Stimulated activated CD4-positive, alpha-beta T cell treated with anti-CD3 and anti-CD28 coated beads, Interleukin-15, amount 100 ng/mL, for 24 hours (primary cell): Measurements from ENCODE around the gene POMC.
"Not testable (repeated sequence)": the region's sequence is repeated elsewhere in the genome, so short reads cannot be mapped to it uniquely, and the experiment has no call there.

Experiments used
- DNase-seq: peaks from one replicate; pipeline ENCODE4 v3.0.0-alpha.2; 2020

Gene POMC

DNA sequence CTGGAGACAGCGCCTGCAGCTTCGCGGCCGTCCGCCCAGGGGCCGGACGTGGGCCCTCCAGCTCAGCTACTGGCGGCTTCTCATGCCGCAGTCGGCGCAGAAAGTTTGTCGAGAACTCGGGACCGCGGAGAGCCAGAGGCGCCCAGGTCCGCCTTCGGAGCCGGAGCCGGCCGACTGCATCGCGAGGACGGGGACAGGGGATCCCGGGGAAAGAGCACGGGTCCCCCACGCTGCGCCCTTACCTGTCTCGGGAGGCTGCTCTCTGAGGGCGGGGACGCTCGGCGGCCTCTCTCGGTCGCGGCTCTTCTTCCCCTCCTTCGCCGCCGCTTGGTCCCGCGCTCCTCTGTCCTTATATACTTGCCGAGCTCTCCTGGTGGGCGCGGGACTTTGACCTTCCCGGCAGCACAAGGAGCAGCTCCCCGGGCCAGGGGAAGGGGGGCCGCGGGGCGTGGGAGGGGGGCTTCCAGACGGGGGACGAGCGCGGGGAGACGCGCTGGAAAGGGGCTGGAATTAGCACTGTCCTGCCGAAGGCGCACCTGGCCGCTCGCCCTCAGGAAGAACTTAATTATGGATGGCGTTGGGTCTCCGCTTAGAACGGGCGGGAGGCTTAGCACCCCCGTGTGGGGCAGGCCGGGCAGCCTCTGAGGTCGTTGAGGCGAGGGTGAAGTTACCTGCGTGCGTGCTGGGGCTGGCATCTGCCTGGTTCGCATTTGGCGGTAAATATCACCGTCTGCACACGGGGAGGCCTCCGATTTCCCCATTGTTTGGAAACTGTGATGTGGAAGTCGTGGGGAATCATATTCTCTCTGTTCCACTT, at the start of gene POMC:
TSS of gene POMC (minus strand) at position 325 of the 817 bp plus-strand sequence. CDS start 3,808 bp downstream, outside the sequence.
- peak; percentile 49 for DNase-seq

DNA sequence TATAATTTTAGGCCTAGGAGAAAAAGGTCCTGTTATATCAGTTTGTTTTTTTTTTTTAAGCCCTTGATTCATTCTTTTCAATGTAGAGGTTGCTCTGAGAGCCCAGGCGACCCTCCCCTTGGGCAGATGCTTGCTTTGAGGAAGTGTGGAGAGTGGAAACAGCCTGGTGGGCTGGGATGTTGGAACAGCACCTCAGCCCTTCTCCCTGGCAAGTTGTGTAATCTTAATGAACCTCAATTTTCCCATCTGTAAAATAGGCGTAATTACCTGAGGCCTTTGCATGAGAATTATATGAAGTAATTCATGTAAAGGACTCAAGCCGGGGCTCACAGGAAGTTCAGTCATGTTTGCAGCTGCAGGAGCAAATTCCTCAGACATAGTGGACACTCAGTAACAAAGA, 49.7 kb upstream of the POMC start:
- no peak for DNase-seq

DNA sequence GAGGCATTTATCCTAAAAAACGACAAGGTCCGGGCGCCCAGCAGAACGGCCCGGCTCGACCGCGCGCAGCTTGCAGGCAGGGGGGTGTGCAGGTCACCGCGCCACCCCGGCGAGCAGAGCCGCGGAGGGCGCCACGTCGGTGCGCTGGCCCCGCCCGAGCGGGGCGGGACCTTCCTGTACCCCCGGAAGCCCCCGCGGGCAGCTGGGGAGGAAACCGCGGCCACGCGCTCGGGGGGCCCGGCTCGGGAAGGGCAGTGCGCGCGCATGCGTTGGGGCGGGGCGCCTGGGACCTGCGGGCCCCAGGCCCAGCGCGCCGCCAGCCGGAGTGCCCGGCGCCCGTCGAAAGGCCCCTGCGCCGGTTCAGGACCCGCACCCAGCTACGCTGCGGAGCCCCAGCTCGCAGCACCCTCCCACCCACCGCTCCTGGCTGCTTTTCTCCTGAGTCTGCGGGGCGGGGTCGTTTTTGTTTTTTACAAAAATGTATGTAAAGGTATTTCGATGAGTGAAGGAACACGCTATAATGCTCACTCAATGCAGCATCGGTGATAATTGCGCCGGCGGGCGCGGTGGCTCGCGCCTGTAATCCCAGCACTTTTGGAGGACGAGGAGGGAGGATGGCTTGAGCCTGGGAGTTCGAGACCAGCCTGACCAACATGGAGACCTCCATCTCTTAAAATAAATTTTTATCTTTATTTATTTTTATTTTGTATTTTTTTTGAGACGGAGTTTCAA, 47.7 kb upstream of the POMC start:
- peak; percentile 91 for DNase-seq

DNA sequence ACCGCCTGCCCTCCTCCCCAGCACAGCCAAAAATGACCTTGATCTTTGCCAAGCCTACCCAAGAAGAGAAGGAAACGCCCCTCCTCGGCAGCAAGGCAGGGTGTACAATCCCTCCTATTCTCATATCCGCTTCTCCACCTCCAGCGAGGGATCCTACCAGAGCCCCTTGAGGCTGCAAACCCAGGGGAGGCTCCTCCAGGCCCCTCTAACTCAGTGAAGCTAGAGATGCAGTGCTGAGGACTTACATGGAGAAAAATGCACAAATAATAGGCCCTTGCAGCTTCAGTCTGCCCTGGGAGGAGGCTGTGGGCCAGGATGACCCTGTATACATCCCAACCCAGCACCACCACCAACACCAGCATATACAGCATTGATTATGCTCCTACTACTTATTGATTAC, 46.9 kb upstream of the POMC start:
- DNase-seq, result no peak

DNA sequence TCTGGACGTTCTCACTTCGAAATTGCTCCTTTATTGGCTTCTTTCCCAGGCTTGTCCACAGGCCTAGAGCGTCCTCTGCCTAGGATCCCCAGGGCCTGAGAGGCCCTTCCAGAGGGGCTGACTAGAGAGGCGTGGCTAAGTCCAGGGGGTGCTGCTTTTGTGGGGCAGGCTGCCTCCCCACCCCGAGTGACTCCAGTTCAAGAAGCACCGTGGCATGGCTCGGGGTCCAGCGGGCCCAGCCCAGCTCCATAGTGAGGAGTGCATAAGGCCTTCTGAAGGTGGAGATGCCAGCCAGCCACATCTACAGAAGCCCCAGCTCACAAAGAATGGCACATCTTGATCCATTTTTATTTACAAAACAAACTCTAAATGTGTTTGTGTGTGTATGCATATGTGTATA, 44.8 kb upstream of the POMC start:
- DNase-seq, result no peak

DNA sequence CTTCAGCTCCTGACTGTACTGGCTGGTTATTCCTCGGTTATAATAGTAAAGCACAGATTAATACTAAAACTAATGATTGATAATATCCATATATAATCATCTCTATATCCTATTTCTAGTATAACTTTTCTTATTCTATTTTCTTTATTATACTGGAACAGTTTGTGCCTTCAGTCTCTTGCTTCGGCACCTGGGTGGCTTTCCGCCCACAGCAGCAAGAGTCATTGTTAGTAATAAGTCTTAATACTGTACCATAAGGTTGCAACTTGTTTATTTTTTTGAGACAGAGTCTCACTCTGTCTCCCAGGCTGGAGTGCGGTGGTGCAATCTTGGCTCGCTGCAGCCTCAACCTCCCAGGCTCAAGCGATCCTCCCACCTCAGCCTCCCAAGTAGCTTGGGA, 42.5 kb upstream of the POMC start:
- DNase-seq, result not testable (repeated sequence)

DNA sequence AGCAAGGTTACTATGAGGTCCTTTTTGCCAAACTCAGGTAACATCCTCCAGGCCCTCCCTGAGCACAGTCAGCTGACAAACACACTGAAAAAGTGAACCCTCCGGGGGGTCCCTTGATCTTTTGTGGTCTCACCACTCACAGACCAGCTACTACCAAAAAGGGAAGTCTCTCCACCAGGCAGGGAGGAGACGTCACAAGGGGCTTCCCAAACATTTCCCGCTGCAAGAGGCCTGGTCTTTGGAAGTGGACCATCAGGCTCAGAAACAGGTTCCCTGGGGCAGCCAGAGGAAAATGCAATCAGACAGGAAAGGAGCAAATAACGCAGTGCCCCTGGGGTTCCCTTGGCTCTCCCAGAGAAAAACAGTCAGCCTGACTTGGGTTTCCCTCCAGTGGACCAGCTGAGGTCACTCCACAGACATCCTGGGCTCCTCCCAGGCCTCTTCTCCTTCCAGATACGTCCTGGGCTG, 38.7 kb upstream of the POMC start:
- DNase-seq, result no peak

DNA sequence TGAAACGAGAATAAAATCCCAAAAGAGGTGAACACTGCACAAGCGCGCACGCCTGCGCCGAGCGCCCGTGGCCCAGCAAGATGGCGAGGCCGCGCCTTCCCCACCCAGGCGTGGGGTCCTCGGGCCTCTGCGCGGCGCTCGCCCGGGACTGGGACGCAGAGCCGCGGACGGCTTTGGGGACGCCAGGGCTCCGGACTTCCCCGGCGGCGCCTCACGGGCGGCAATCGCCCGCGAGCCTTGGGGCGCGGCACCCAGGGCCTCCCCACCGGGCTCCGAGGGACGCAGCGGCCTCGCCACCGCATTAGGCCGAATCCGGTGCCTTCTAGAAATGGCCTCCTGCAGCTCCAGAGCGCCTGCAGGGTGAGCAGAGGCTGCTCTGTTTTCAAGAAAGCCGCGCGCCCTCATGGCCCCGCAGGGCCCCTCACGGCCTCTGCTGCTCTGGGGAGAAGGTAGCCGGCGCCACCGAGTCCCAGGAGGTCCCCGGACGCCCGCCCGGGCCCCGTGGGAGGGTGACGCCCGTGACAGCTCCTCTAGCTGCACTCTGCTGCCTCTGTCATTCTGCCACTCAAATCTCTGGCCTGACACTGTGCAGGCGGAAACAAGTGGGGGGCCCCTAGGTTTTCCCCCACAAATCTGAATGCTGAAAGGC, 35.9 kb upstream of the POMC start:
- peak; percentile 19 for DNase-seq

DNA sequence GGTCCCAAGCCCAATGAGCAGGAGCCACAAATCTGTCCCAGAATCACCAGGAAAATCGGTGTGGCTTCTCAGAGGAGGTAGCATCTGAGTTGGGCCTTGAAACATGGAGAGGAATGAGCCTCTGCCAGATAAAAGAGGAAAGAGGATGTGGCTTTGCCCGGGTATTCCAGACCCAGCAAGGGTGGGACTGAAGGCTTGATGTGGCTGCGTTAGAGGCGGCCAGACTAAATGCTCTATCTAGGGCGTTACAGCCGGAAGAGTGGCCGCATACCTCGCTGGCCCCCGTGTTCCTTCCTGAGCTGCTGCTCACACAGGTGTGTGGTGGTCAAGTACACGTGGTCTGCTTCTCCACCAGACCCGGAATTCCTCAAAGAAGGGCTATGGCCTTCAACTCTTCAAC, 33.9 kb upstream of the POMC start:
- no peak for DNase-seq

DNA sequence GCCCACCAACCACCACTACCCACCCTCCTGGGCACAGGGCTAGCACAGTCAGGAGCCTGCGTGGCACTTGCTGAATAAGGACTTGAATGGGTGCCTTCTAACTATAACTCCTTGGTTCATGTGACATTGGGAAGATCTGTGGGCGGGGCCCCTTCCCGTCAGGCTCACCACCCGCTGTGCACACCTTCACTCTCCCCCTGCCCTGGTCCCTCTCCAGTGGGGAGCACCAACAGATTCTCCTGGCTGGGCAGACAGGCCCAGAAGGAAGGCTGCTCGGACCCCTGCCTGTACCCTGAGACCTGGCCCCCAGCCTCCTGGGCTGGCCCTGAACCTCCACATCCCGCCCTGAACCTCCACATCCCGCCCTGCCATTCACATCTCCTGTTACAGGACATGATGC, 33.4 kb upstream of the POMC start:
- no peak for DNase-seq

DNA sequence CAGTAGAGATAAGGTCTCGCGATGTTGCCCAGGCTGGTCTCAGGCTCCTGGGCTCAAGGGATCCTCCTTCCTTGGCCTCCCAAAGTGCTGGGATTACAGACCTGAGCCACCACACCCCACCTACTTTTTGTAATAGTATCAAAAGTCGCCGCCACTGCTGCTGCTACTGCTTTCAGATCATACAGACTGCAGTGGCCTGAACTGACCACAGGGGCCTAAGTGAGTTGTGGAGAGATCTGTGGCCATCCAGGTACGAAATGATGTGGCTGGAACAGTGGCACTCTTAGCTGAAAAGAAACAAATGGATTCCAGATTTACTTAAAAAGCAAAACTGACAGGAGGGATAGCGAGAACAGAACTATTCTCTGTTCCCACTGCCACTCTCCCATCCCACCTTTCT, 32.9 kb upstream of the POMC start:
- no peak for DNase-seq

DNA sequence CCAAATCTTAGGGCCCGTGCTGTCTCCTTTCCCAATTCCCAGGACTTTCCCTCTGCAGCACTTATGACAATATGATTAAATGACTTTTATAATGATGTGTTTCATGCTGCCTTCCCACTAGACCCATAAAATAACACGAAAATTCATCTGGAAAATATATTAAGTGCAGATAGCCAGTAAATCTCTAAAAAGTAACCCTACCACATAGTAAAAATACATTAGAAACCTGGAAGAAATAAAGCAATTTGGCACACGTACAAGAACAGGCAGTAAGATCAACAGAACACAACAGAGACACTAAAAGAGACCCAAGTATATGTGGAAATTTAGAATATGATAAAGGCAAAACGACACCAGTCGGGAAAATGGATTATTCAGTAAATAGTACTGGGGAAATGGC, 30.2 kb upstream of the POMC start:
- no peak for DNase-seq

DNA sequence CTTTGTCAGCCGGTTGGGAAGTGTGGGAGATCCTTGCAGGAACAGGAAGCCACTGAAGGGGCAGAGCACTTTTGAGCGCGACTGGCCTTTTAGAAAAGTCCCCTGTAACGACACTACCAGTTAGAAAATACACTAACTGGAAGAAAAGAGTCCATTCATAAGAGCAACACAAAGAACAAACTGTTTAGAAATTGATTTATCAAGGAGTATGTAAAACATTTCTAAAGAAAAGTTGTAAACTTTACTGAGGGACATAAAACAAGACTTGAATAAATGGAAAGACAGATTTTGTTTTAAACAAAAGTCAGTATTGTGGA, 29.8 kb upstream of the POMC start:
- DNase-seq, result no peak

DNA sequence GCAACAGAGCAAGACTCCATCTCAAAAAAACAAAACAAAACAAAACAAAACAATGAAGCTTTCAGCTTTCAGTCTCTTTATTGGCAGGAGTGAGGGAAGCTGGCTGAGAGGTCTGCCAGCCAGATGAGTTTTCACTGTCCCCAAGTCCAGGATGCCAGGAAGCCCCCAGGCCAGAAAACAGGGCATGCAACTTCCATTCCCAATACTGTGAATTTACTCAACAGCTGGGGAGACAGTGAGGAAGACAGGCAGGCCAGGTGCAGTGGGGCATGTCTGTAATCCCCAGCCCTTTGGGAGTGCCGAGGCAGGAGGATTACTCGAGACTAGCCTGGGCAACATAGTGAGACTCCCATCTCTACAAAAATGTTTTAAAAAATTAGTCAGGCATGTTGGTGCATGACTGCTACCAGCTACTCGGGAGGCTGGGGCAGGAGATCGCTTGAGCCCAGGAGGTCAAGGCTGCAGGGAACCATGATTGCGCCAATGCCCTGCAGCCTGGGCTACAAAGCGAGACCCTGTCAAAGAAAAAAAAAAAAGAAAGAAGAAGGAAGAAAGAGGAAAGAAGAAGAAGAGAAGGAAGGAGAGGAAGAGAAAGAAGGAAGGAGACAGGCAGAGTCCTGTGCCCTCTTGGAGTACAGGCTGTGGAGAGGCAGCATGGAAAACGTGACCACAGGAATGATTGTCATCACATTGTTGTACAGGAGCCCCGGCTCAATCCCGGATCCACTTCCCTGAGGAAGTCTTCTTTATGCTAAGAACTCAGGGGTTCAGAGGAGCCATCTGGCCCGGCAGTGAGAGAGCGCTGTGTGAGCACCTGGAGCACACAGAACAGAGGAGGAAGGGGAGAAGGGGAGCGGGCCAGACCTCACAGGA, 29.2 kb upstream of the POMC start:
- DNase-seq, result no peak

DNA sequence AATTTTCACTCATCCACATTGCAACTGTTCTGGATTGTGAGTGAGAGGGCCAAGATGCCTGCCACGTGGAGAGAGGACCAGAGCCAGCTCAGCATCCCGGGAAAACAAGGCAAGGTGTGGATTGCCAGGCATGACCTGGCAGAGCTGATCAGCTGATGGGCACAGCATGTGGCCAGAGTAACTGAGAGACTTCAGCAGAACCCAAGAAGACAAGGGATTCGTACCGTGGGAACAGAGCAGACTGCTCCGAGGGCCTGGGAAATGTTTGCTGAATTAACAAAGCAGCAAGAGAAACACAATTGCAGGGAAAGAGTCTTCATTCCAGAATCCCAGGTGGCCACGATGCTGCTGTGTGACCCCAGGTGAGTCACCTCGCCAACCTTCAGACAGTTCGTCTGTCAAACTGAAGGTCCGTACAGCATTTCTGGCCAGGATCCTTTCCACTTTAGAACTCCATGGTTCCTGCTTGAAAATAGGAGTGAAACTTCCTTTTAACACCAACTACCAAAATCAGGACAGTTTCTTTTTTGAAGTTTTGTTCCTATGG, 26.3 kb upstream of the POMC start:
- no peak for DNase-seq

DNA sequence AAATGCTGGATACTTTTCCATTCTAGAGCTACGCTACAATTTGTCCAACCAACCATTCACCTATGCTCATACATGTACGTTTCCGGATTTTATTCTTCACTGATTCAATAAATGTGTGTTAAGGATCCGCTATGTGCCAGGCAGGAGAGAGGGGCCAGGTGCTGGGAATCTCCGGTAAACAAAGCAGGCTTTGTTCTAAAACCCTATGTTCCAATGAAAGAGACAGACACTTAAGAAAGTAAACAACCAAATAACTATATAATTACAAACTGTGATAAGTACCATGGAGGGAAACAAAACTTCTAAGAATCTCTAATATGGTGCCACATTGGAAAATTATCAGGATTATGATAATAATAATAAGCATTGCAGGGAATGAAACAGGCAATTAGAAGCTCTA, 22.2 kb upstream of the POMC start:
- no peak for DNase-seq

DNA sequence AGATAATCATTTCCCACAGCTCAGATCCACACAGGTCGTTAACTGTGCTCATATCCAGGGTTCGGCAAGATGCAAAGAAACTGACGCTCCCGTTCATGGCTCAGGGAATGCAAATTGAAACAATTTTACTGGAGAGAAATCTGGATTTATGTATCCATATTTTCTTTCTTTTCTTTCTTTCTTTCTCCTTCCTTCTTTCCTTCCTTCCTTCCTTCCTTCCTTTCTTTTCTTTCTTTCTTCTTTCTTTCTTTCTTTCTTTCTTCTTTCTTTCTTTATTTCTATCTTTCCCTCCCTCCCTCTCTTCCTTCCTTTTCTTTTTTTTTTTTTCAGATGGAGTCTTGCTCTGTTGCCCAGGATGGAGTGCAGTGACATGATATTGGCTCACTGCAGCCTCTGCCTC, 20.0 kb upstream of the POMC start:
- DNase-seq, result no peak

DNA sequence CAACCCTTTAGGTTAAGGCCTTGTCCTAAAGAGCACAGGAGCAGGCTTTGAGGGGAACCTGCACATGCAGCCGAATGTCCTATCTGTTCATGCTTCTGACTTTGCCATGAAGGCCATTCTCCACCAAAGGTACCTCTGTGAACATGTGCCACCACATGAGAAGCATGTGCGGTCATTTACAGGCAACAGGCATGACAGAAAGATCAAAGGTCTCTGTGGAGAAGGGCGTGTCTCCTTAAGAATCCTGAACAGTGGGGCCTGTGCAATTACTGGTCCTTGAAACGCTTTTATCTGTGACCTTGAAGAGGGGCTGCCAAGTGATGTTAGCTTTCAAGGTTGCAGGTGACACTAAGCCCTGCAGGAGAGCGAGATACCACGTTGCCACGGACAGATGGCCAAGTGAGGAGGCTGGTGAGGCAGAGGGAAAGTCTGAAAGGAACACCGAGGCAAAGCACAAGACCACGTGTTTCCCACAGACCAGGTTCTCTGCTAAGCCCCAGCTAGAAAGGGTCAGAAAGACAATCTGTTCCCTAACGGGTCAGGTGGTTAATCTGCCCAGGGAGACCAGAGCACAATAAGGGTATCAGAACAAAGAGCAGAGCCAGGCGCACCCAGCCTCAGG, 19.5 kb upstream of the POMC start:
- no peak for DNase-seq

DNA sequence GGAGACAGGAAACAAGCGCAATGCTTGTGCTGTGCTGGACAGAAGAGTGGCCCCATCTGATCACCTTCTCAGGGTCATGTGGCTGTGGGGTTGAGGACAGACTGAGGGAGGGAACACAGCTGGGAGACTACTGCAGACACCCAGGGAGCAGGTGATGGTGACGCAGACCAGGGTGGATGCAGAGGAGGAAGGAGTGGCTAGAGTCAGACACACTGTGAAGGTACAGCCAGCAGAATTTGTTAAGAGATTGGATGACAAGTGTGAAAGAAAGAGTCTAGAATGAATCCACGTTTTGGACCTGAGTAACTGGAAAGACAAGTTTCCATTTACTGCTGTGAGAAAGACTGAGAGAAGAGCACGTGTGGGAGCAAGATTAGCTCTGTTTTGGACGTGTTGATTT, 15.9 kb upstream of the POMC start:
- no peak for DNase-seq

DNA sequence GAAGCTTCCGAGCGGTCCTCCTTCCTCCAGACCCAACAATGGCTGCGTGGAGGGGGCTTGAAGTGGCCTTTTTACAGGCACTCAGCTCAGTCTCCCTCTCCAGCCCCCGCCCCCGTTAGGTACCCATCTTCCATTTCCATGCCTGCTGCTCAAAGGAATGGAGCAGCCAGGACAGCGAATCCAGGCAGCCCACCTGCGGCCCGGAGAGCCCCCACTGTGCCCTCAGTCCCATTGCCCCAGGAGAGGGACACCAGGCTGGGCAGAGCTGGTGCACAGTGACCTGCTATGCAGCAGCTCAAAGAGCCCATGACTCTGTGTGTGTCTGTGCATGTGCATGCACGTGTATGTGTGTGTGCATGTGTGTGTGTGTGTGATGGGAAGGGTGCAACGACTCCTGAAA, 10.6 kb upstream of the POMC start:
- DNase-seq, result no peak

DNA sequence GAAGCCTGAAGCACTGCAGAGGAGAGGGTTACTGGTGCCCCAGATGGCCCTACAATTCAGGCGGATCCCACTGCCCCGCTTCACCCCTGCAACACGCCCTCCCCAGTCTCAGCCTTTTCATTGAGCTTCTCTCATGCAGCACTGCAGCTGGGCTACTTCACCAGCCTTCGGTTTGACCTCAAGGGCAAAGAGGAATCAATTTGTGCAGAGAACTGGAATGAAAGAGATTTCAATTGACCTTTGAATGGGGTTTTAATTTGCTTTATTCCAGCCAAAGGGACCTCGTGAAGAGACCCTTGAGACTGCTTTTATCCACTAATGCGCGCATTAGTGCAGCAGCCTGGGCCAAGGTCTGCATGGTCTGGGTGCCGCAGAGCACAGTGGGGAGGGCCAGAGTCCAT, 8.8 kb upstream of the POMC start:
- DNase-seq, result no peak

DNA sequence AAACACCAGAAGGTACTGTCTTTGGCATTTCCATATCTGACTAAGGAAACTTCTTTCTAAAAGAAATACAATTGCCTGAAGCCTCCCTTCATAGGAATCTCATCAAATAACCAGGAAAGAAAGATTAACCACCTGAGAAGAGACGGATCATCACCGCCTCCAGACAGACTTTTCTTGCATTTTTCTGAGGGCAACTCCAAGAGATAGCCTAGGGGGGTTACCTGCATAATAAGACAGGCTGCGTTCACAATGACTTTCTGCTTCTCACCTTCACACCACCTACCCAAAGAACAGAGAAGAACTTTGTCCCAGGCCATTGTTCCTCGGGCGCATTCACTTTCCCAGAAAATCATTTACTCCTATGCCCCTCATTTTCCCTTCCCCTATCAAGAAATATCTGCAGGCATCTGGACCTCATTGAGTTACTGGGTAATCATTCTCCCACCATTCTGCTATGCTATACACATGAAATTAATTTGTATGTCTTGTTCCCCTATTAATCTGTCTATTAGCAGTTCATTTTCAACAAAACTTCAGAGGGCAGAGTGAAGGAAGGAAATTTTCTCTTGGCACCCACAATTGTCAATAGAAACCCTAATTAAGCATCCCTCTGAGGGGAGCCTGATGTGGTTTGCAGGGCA, 8.3 kb upstream of the POMC start:
- DNase-seq, result no peak
